OCI-LY7 (cell line): ENCODE measurements around the gene PDZK1IP1. TPM values are rescaled to one million over a fixed set of nuclear protein-coding genes. Genes with fewer than 3 reads are reported as not detected.

Experiments
- BruUV-seq: library from RNA; stranded (reverse); fragments of 400-500 nt; replicated peaks from 2 replicates; lab custom pipeline; 2021; lab: Mats Ljungman, UMichigan
- CTCF ChIA-PET: fragments of 300-600 bp; sonication (Branson Sonifier 250); formaldehyde crosslinking; loops from one replicate; lab custom pipeline; 2022; ENCODE audit warnings: antibody characterized with exemption; ENCODE audit not compliant: unreplicated experiment; lab: Charles Lee
- POLR2A ChIA-PET: fragments of 300-600 bp; sonication (Branson Sonifier 250); formaldehyde crosslinking; loops from one replicate; lab custom pipeline; 2022; ENCODE audit warnings: antibody characterized with exemption; lab: Charles Lee
- DNase-seq: peaks from one replicate; pipeline ENCODE4 v3.0.0-alpha.2; 2015; ENCODE audit warnings: low spot score
- H2AFZ ChIP-seq: fragments of 200-600 bp; sonication (generic), shearing (Covaris generic); 2 replicates; pipeline ENCODE4 v1.6.1; 2014; ENCODE audit warnings: mild to moderate bottlenecking, antibody characterized with exemption, low read length, moderate library complexity
- H3K27ac ChIP-seq: fragments of 200-600 bp; sonication (generic); 2 replicates; pipeline ENCODE4 v1.5.1; 2014; ENCODE audit warnings: mixed run types, low read depth, mild to moderate bottlenecking, moderate library complexity, low read length, inconsistent platforms; ENCODE audit not compliant: poor library complexity, severe bottlenecking
- H3K36me3 ChIP-seq: fragments of 200-600 bp; sonication (generic); 2 replicates; pipeline ENCODE4 v1.6.1; 2014; ENCODE audit warnings: mild to moderate bottlenecking, antibody characterized with exemption, low read length, moderate library complexity, mixed read lengths; ENCODE audit not compliant: insufficient read depth
- H3K4me1 ChIP-seq: fragments of 200-600 bp; sonication (generic); 2 replicates; pipeline ENCODE4 v1.5.1; 2014; ENCODE audit warnings: mild to moderate bottlenecking, low read length; ENCODE audit not compliant: insufficient read depth, poor library complexity, severe bottlenecking
- H3K4me2 ChIP-seq: fragments of 200-600 bp; sonication (generic); 2 replicates; pipeline ENCODE4 v1.6.1; 2014; ENCODE audit warnings: mild to moderate bottlenecking, low read length
- H3K4me3 ChIP-seq: fragments of 200-600 bp; sonication (generic); 2 replicates; pipeline ENCODE4 v1.5.1; 2014; ENCODE audit warnings: mild to moderate bottlenecking, low read depth, low read length; ENCODE audit not compliant: poor library complexity, severe bottlenecking
- H3K79me2 ChIP-seq: fragments of 200-600 bp; sonication (generic); 2 replicates; pipeline ENCODE4 v1.6.1; 2016; ENCODE audit warnings: low read depth, mild to moderate bottlenecking, low read length, moderate library complexity, mixed read lengths; ENCODE audit not compliant: insufficient read depth
- H3K9me2 ChIP-seq: fragments of 200-600 bp; sonication (generic); 2 replicates; pipeline ENCODE4 v1.6.1; 2016; ENCODE audit warnings: mild to moderate bottlenecking, low read length, mixed read lengths; ENCODE audit not compliant: insufficient read depth
- H3K9me3 ChIP-seq: fragments of 200-600 bp; sonication (generic); 2 replicates; pipeline ENCODE4 v1.6.1; 2014; ENCODE audit warnings: mild to moderate bottlenecking, mixed run types, low read length, mixed read lengths
- H4K20me1 ChIP-seq: fragments of 200-600 bp; sonication (generic); 2 replicates; pipeline ENCODE4 v1.6.1; 2014; ENCODE audit warnings: mild to moderate bottlenecking, antibody characterized with exemption, low read length, moderate library complexity, mixed read lengths; ENCODE audit not compliant: insufficient read depth
- CTCF ChIP-seq: fragments of 200-600 bp; sonication (generic); conservative IDR thresholded peaks from 2 replicates; pipeline ENCODE4 v1.5.1; 2014; ENCODE audit warnings: mild to moderate bottlenecking, antibody characterized with exemption, low read length, moderate library complexity, mixed read lengths
- EZH2phosphoT487 ChIP-seq: fragments of 200-600 bp; sonication (generic); IDR thresholded peaks from 2 replicates; pipeline ENCODE4 v1.6.1; 2018; ENCODE audit warnings: low read depth, borderline replicate concordance, mild to moderate bottlenecking, mixed run types, antibody characterized with exemption, low read length, moderate library complexity, mixed read lengths
- intact Hi-C: fragments of 100-400 bp; cut with micrococcal nuclease; formaldehyde crosslinking; loops from one replicate; pipeline ENCODE4 v1.10.0; 2022; ENCODE audit not compliant: unreplicated experiment
- total RNA-seq, 2 experiments: library from RNA; depleted of rRNA in 1 of 2; stranded (reverse); fragments of >200 nt in 1 of 2; shearing (Covaris generic) in 1 of 2; gene quantifications; 2 replicates each; pipeline ENCODE4 v1.2.3, GENCODE V29; 2014 to 2022

Gene PDZK1IP1
- total RNA-seq, 2 experiments from 2014 or later = not detected

DNA sequence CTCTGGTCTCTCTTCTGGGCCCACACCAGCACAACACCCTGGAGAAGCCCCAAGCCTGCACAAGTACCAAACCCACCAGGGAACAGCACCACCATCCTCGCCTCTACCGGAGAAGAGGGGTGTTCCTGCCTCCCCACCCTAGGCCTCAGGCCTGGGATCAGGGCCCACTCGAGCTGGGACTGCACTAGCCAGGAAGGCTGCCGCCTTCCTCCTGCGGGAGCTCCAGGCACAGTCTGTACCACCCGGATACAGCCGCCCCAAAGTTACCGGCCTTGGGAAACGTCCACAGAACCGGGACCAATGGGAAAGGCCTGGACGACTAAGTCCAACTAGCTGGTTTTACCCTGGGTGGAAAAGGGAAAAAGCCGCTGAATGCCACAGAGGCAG is 38.8 kb upstream of the PDZK1IP1 start:
- H3K79me2 ChIP-seq = no peaks in the 10 kb centered on the region
- intact Hi-C loops = no loop called here
- H3K9me3 ChIP-seq = no peaks in the 10 kb centered on the region
- H3K4me3 ChIP-seq = no peak overlapping the region
- H3K36me3 ChIP-seq = no peaks in the 10 kb centered on the region
- CTCF ChIA-PET = no interaction called here
- no peak overlapping the region for H2AFZ ChIP-seq
- POLR2A ChIA-PET = no interaction called here
- DNase-seq = no peak
- BruUV-seq = no TSS peak
- no peaks in the 10 kb centered on the region for H4K20me1 ChIP-seq
- no peak overlapping the region for H3K4me2 ChIP-seq
- no peaks in the 10 kb centered on the region for H3K4me1 ChIP-seq
- no peak for TF ChIP-seq EZH2phosphoT487
- TF ChIP-seq CTCF = no peak
- no peaks in the 10 kb centered on the region for H3K9me2 ChIP-seq
- no peak overlapping the region for H3K27ac ChIP-seq

- POLR2A ChIA-PET = interaction anchor here (0.6 kb wide), 1 partner anchor 185 kb away, joined by 3 read pairs; no protein-coding TSS in a partner anchor
- CTCF ChIA-PET = no interaction called here
Measured at GRCh38 chr1:47227341-47228232, 37.8 kb upstream of the PDZK1IP1 start.

More at GRCh38 chr1:47227341-47228232, 37.8 kb upstream of the PDZK1IP1 start:
- TF ChIP-seq CTCF = no peak
- TF ChIP-seq EZH2phosphoT487 = no peak
- no peak overlapping the region for H3K4me3 ChIP-seq
- H3K27ac ChIP-seq = no peak overlapping the region
- BruUV-seq = no TSS peak
- no peaks in the 10 kb centered on the region for H3K4me1 ChIP-seq
- H3K9me2 ChIP-seq = no peaks in the 10 kb centered on the region
- H3K79me2 ChIP-seq = no peaks in the 10 kb centered on the region
- no peaks in the 10 kb centered on the region for H4K20me1 ChIP-seq
- DNase-seq = no peak
- H2AFZ ChIP-seq = no peak overlapping the region
- intact Hi-C loops = no loop called here
- no peaks in the 10 kb centered on the region for H3K36me3 ChIP-seq
- H3K4me2 ChIP-seq = no peak overlapping the region
- no peaks in the 10 kb centered on the region for H3K9me3 ChIP-seq
